Measurements from ENCODE around the gene MTMR3. TPM values are rescaled to one million over a fixed set of nuclear protein-coding genes. Genes with fewer than 3 reads are reported as not detected.
"Not testable (repeated sequence)": the region's sequence is repeated elsewhere in the genome, so short reads cannot be mapped to it uniquely, and the experiment has no call there.

MTMR3 gene
- total RNA-seq, 4 donors from 2014 or later: 52.8 to 101 (median 69.1) TPM

- Histone ChIP-seq H3K27me3 (no peaks in the 10 kb centered on the region), H3K36me3 (no peaks in the 10 kb centered on the region), H3K9me3 (no peaks in the 10 kb centered on the region), H3K4me1 (no peaks in the 10 kb centered on the region), H3K4me3 (replicated peaks in 1 of 3) (no peak overlapping the region), H3K27ac (no peak overlapping the region)
- DNase-seq: no peak
- 93 to 100% methylated on average over 2 of the region's 2 CpGs for WGBS, 2 donors
- TF ChIP-seq POLR2A (IDR thresholded peaks at IDR 0.05) (no peak), CTCF (IDR thresholded peaks at IDR 0.05) (no peak)
- intact Hi-C loops (cut with DNase I): no loop called here
Measured at GRCh38 chr22:29846290-29846689, 36.7 kb upstream of the MTMR3 start.

- no peaks in the 10 kb centered on the region for H3K36me3 ChIP-seq
- no peaks in the 10 kb centered on the region for H3K9me3 ChIP-seq
- no peaks in the 10 kb centered on the region for H3K4me1 ChIP-seq
- no peaks in the 10 kb centered on the region for H3K27me3 ChIP-seq
- TF ChIP-seq CTCF (IDR thresholded peaks at IDR 0.05): no peak
- TF ChIP-seq POLR2A (IDR thresholded peaks at IDR 0.05): no peak
- intact Hi-C loops (cut with DNase I): no loop called here
- no peak overlapping the region for H3K4me3 ChIP-seq (replicated peaks in 1 of 3)
- 64 to 67% methylated on average over 3 of the region's 3 CpGs for WGBS, 2 donors
- DNase-seq: no peak
- H3K27ac ChIP-seq: no peak overlapping the region
Measured at GRCh38 chr22:29848111-29848510, 34.9 kb upstream of the MTMR3 start.

GRCh38 chr22:29854432-29854831 is 28.5 kb upstream of the MTMR3 start:
- Histone ChIP-seq H3K9me3 (no peaks in the 10 kb centered on the region), H3K4me1 (no peaks in the 10 kb centered on the region), H3K27me3 (no peaks in the 10 kb centered on the region), H3K36me3 (no peaks in the 10 kb centered on the region), H3K4me3 (replicated peaks in 1 of 3) (no peak overlapping the region), H3K27ac (no peak overlapping the region)
- TF ChIP-seq CTCF (IDR thresholded peaks at IDR 0.05): no peak
- TF ChIP-seq POLR2A (IDR thresholded peaks at IDR 0.05): no peak
- WGBS, 2 donors: 79 to 82% methylated on average over 3 of the region's 3 CpGs
- DNase-seq: no peak
- intact Hi-C loops (cut with DNase I): no loop called here

GRCh38 chr22:29855611-29856181 is 27.3 kb upstream of the MTMR3 start:
- no peaks in the 10 kb centered on the region for H3K36me3 ChIP-seq
- intact Hi-C loops (cut with DNase I): no loop called here
- TF ChIP-seq POLR2A (IDR thresholded peaks at IDR 0.05) (no peak), CTCF (IDR thresholded peaks at IDR 0.05) (no peak)
- H3K4me3 ChIP-seq (replicated peaks in 1 of 3): no peak overlapping the region
- H3K27ac ChIP-seq: no peak overlapping the region
- no peak for DNase-seq
- no peaks in the 10 kb centered on the region for H3K4me1 ChIP-seq
- no peaks in the 10 kb centered on the region for H3K27me3 ChIP-seq
- no peaks in the 10 kb centered on the region for H3K9me3 ChIP-seq
- 69 to 71% methylated on average over 8 to 10 of the region's 10 CpGs for WGBS, 2 donors

GRCh38 chr22:29856496-29856895 is 26.5 kb upstream of the MTMR3 start:
- 84 to 93% methylated on average over 3 of the region's 3 CpGs for WGBS, 2 donors
- H3K27me3 ChIP-seq: no peaks in the 10 kb centered on the region
- intact Hi-C loops (cut with DNase I): no loop called here
- H3K4me1 ChIP-seq: no peaks in the 10 kb centered on the region
- TF ChIP-seq CTCF (IDR thresholded peaks at IDR 0.05) (no peak), POLR2A (IDR thresholded peaks at IDR 0.05) (no peak)
- no peak overlapping the region for H3K4me3 ChIP-seq (replicated peaks in 1 of 3)
- H3K9me3 ChIP-seq: no peaks in the 10 kb centered on the region
- DNase-seq: no peak
- H3K36me3 ChIP-seq: no peaks in the 10 kb centered on the region
- H3K27ac ChIP-seq: no peak overlapping the region

GRCh38 chr22:29859030-29859429 is 23.9 kb upstream of the MTMR3 start:
- H3K27ac ChIP-seq; DNase-seq; H3K27me3 ChIP-seq; intact Hi-C loops (cut with DNase I); H3K36me3 ChIP-seq; H3K9me3 ChIP-seq; H3K4me3 ChIP-seq (replicated peaks in 1 of 3); H3K4me1 ChIP-seq: not testable (repeated sequence)
- WGBS, 2 donors: 81 to 82% methylated on average over 9 of the region's 9 CpGs
